Astrocyte of the hippocampus (primary cell): ENCODE results near the gene METTL8.

Experiments
- DNase-seq: peaks from one replicate; pipeline ENCODE4 v3.0.0; 2011; ENCODE audit warnings: low read depth, low spot score

Gene METTL8

GRCh38 chr2:171433763-171434012, at the start of gene METTL8:
TSS of gene METTL8 (minus strand) at chr2:171433990. CDS start at chr2:171392185, 41,805 bp downstream.
- no peak for DNase-seq

- peak; percentile 1 for DNase-seq
Measured at GRCh38 chr2:171482877-171483276, 49.1 kb upstream of the METTL8 start.

GRCh38 chr2:171482308-171482707, 48.5 kb upstream of the METTL8 start:
- DNase-seq = no peak

GRCh38 chr2:171480908-171481307, 47.1 kb upstream of the METTL8 start:
- no peak for DNase-seq

GRCh38 chr2:171479154-171479814, 45.5 kb upstream of the METTL8 start:
- peak; percentile 72 for DNase-seq

- DNase-seq = no peak
Measured at GRCh38 chr2:171478345-171478744, 44.6 kb upstream of the METTL8 start.

GRCh38 chr2:171475979-171476378, 42.2 kb upstream of the METTL8 start:
- DNase-seq = no peak

GRCh38 chr2:171470129-171470528, 36.3 kb upstream of the METTL8 start:
- no peak for DNase-seq

- peak; percentile 56 for DNase-seq
Measured at GRCh38 chr2:171469176-171469575, 35.4 kb upstream of the METTL8 start.

GRCh38 chr2:171460537-171460936, 26.7 kb upstream of the METTL8 start:
- no peak for DNase-seq

GRCh38 chr2:171459498-171459897, 25.7 kb upstream of the METTL8 start:
- no peak for DNase-seq

- DNase-seq = no peak
Measured at GRCh38 chr2:171452773-171453172, 19.0 kb upstream of the METTL8 start.

GRCh38 chr2:171451074-171451473, 17.3 kb upstream of the METTL8 start:
- DNase-seq = no peak

- no peak for DNase-seq
Measured at GRCh38 chr2:171447675-171448074, 13.9 kb upstream of the METTL8 start.

GRCh38 chr2:171441470-171441869, 7.7 kb upstream of the METTL8 start:
- no peak for DNase-seq

- peak; percentile 69 for DNase-seq
Measured at GRCh38 chr2:171436307-171436706, 2.5 kb upstream of the METTL8 start.

GRCh38 chr2:171434013-171434989, 511 bp upstream of the METTL8 start, which contains the start of gene DCAF17:
TSS of gene DCAF17 (plus strand) at chr2:171434226. CDS start at chr2:171434578, 352 bp downstream.
- peak; percentile 99 for DNase-seq

- DNase-seq = peak; percentile 34
Measured at GRCh38 chr2:171432969-171433762, 624 bp downstream of the METTL8 start.

GRCh38 chr2:171432206-171432968, 1.4 kb downstream of the METTL8 start:
- DNase-seq = no peak

GRCh38 chr2:171431677-171432167, 2.1 kb downstream of the METTL8 start:
- no peak for DNase-seq
